NT2/D1 (cell line): ENCODE measurements around the gene STX8.

Experiments
- YY1 ChIP-seq: IDR thresholded peaks from 2 replicates; pipeline ENCODE4 v1.6.1; 2011; ENCODE audit not compliant: insufficient read length, insufficient read depth
- ZNF274 ChIP-seq: IDR thresholded peaks from 2 replicates; pipeline ENCODE4 v1.6.1; 2011; ENCODE audit warnings: mild to moderate bottlenecking, low read depth, low read length

- TF ChIP-seq YY1 (no peak), ZNF274 (no peak)
These were observed 105.4 kb downstream of the STX8 start for GRCh38 chr17:9470171-9470570.
